K562 (cell line): ENCODE data around the gene TEX51.

Experiments
- CTCF ChIP-seq, 3 experiments: IDR thresholded peaks in 2 of 3; conservative IDR thresholded peaks in 1 of 3; 2 replicates each; pipeline ENCODE4 v1.5.1; 2011 to 2012; ENCODE audit warnings: low read length in 3 of 3, mild to moderate bottlenecking in 3 of 3, control low read depth in 2 of 3, improper control_type of control experiment in 1 of 3, inconsistent platforms in 1 of 3, low read depth in 1 of 3, mixed read lengths in 1 of 3, moderate library complexity in 1 of 3; ENCODE audit not compliant: insufficient read depth in 2 of 3
- EZH2 ChIP-seq: IDR thresholded peaks from 2 replicates; pipeline ENCODE4 v1.6.1; 2012; ENCODE audit warnings: low read depth, mild to moderate bottlenecking, inconsistent platforms, low read length, borderline replicate concordance
- GABPB2 ChIP-seq: fragments of 250-450 bp; sonication (Bioruptor Pico); conservative IDR thresholded peaks from 2 replicates; pipeline ENCODE4 v1.5.1; 2021; ENCODE audit warnings: mild to moderate bottlenecking
- KDM4B ChIP-seq, 2 experiments: fragments of 450-650 bp in 1 of 2; sonication (generic) in 1 of 2; IDR thresholded peaks; 2 replicates each; pipeline ENCODE4 v1.6.1; 2016 to 2017; ENCODE audit warnings: borderline replicate concordance in 2 of 2, antibody characterized with exemption in 1 of 2, low read depth in 1 of 2, mild to moderate bottlenecking in 1 of 2
- MGA ChIP-seq: fragments of 450-650 bp; IDR thresholded peaks from 2 replicates; pipeline ENCODE4 v1.6.1; 2016; ENCODE audit warnings: mild to moderate bottlenecking, moderate library complexity
- REST ChIP-seq, 2 experiments: fragments of 450-650 bp; formaldehyde crosslinking in 1 of 2; IDR thresholded peaks; 2 replicates each; pipeline versions ENCODE4 v1.4.0 to v1.6.1; 2014 to 2020; ENCODE audit warnings: mild to moderate bottlenecking in 2 of 2, borderline replicate concordance in 1 of 2, low read depth in 1 of 2
- SNAPC5 ChIP-seq: fragments of 250-450 bp; sonication (Bioruptor Pico); IDR thresholded peaks from 2 replicates; pipeline ENCODE4 v1.8.0; 2021; ENCODE audit warnings: moderate library complexity, mild to moderate bottlenecking, inconsistent platforms
- SPI1 ChIP-seq: IDR thresholded peaks from 2 replicates; pipeline ENCODE4 v1.6.1; 2011; ENCODE audit warnings: low read depth, low read length, control low read depth, borderline replicate concordance
- ZZZ3 ChIP-seq: fragments of 450-650 bp; IDR thresholded peaks from 2 replicates; pipeline ENCODE4 v1.6.1; 2016; ENCODE audit warnings: antibody characterized with exemption, mild to moderate bottlenecking, moderate library complexity

GRCh38 chr2:126943612-126944348 is 45.1 kb downstream of the TEX51 start:
- no peak for TF ChIP-seq REST (IDR thresholded peaks at IDR 0.05; ENCODE audit: borderline replicate concordance)
- no peak for TF ChIP-seq REST (CRISPR knock-in tag; IDR thresholded peaks at IDR 0.05; ENCODE audit: low read depth)
- TF ChIP-seq ZZZ3, result no peak
- TF ChIP-seq SPI1, result no peak
- TF ChIP-seq SNAPC5 (CRISPR knock-in tag), result no peak
- no peak for TF ChIP-seq MGA
- no peak for TF ChIP-seq GABPB2 (CRISPR knock-in tag)
- TF ChIP-seq EZH2, result no peak
- no peak for TF ChIP-seq KDM4B (IDR thresholded peaks at IDR 0.05; ENCODE audit: borderline replicate concordance in 2 of 2, low read depth in 1 of 2)
- no peak for TF ChIP-seq CTCF (IDR thresholded peaks at IDR 0.05 in 2 of 3, conservative IDR thresholded peaks at IDR 0.05 in 1 of 3; ENCODE audit: insufficient read depth in 2 of 3, low read depth in 1 of 3, low read length in 3 of 3)
